22Rv1 (cell line): ENCODE data around the gene CCDC148.

Experiments used
- ZFX ChIP-seq: fragments of 450-650 bp; IDR thresholded peaks from 2 replicates; pipeline ENCODE4 v1.6.1; 2017; ENCODE audit warnings: antibody characterized with exemption, borderline replicate concordance
- TF ChIP-seq, protein P1 (sequence below): fragments of 450-650 bp; IDR thresholded peaks from 2 replicates; pipeline ENCODE4 v1.5.1; 2017; ENCODE audit warnings: mild to moderate bottlenecking

DNA sequence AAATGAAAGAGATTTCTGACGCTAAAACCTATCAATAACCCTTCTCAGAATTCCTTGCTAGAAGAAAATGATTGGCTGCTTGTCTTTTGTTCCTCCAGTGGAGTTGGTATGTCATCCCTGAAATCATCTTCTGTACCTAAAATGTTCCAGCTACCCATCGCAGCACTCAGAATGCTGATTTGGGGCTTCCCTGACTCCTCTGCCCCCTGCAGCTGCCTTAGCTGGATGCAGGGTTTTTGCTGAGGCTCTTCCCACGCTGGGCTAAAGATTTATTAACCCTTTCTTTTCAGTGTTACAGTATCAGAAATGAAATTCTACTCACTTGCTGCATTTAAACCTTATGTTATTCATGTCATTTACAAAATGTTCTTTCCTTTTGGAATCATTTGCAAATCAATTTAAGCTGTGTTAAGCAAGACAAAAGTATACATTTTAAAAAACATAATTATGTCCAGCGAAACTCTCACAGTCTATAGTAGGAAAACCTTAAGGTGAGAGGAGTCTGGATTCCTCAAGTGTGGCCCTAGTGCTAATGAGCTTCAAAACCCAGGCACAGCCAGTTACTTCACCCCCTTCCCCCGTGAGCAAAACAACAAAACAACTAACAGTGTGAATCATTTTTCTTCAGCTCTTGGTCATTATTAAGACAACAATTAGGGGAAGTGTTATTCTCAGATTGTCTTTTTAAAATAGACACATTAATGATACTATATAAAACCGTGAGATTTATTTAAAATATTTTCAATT, 33.0 kb upstream of the CCDC148 start:
- TF ChIP-seq, protein P1, sequence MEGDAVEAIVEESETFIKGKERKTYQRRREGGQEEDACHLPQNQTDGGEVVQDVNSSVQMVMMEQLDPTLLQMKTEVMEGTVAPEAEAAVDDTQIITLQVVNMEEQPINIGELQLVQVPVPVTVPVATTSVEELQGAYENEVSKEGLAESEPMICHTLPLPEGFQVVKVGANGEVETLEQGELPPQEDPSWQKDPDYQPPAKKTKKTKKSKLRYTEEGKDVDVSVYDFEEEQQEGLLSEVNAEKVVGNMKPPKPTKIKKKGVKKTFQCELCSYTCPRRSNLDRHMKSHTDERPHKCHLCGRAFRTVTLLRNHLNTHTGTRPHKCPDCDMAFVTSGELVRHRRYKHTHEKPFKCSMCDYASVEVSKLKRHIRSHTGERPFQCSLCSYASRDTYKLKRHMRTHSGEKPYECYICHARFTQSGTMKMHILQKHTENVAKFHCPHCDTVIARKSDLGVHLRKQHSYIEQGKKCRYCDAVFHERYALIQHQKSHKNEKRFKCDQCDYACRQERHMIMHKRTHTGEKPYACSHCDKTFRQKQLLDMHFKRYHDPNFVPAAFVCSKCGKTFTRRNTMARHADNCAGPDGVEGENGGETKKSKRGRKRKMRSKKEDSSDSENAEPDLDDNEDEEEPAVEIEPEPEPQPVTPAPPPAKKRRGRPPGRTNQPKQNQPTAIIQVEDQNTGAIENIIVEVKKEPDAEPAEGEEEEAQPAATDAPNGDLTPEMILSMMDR: no peak
- TF ChIP-seq ZFX: no peak
